ENCODE results near the gene WDR73. TPM values are rescaled to one million over a fixed set of nuclear protein-coding genes. Genes with fewer than 3 reads are reported as not detected.

Gene WDR73
- polyA plus RNA-seq, 1 of the 3 experiments (the other 2 are of a cell fraction) = 32.9 TPM

GRCh38 chr15:84658080-84658787 is 4.2 kb upstream of the WDR73 start, which contains the start of gene NMB:
Gene NMB, minus strand, starts transcription at chr15:84658199. Its CDS starts 47 bp downstream, at chr15:84658152.
- POLR2A ChIA-PET = interaction anchor here (0.6 to 1.0 kb wide), 3 partner anchors 58 to 773 kb away, joined by 3 to 5 read pairs (median 4); partner anchors contain the start of gene SEC11A
- H3K27ac ChIP-seq (ENCODE audit: low read depth in 2 of 2, low read length in 1 of 2) = peak within 1 kb of the TSS; percentile 53 to 83
- no peaks in the 10 kb centered on the region for H3K27me3 ChIP-seq (ENCODE audit: insufficient read depth)
- H4K20me1 ChIP-seq (ENCODE audit: insufficient read depth) = no peaks in the 10 kb centered on the region
- H3K9ac ChIP-seq = peak within 1 kb of the TSS; percentile 62; the same call in 1 of the 2 replicates
- H3K4me1 ChIP-seq (ENCODE audit: control insufficient read depth in 1 of 2, insufficient read depth in 2 of 2, low read depth in 1 of 2, low read length in 1 of 2) = peaks cover 4 to 23% of the 10 kb centered on the region in 2 experiments; a peak in 2 of 4 replicates
- H3F3A ChIP-seq (replicated peaks; ENCODE audit: insufficient read depth) = peaks cover 33% of the 10 kb centered on the region
- WGBS (ENCODE audit: low lambda C conversion rate) = 11% methylated on average over 21 of the region's 61 CpGs
- peaks cover 3 to 13% of the 10 kb centered on the region in 2 experiments for H3K36me3 ChIP-seq (replicated peaks in 1 of 2; ENCODE audit: control insufficient read depth in 1 of 2, insufficient read depth in 2 of 2, low read length in 1 of 2)
- H3K9me2 ChIP-seq = no peaks in the 10 kb centered on the region
- H3K9me3 ChIP-seq = no peaks in the 10 kb centered on the region
- peak within 1 kb of the TSS; percentile 66 for H2AFZ ChIP-seq (ENCODE audit: low read depth)
- DNase-seq = peak; percentile 98
- peak within 1 kb of the TSS; percentile 82 for H3K4me2 ChIP-seq
- H3K79me2 ChIP-seq (ENCODE audit: insufficient read depth) = peaks cover 8% of the 10 kb centered on the region
- H3K4me3 ChIP-seq (ENCODE audit: low read depth in 2 of 2, low read length in 1 of 2) = peak within 1 kb of the TSS; percentile 52 to 54; a peak in 3 of 4 replicates
- CTCF ChIA-PET = interaction anchor here (0.5 to 4.2 kb wide), 24 partner anchors 8 to 271 kb away, joined by 3 to 38 read pairs (median 4); partner anchors contain the start of gene SEC11A
- TF ChIP-seq USF1 (IDR thresholded peaks at IDR 0.05; ENCODE audit: borderline replicate concordance, low read depth) (no peak), REST (IDR thresholded peaks at IDR 0.05; ENCODE audit: low read depth, low read length) (no peak), MEF2A (IDR thresholded peaks at IDR 0.05; ENCODE audit: borderline replicate concordance, low read depth) (no peak), FOXM1 (IDR thresholded peaks at IDR 0.05; ENCODE audit: low read depth) (no peak), FOSL2 (IDR thresholded peaks at IDR 0.05; ENCODE audit: borderline replicate concordance, low read depth) (no peak), PBX3 (IDR thresholded peaks at IDR 0.05) (no peak), RFX5 (IDR thresholded peaks at IDR 0.05; ENCODE audit: low read length) (no peak), MXI1 (IDR thresholded peaks at IDR 0.05; ENCODE audit: low read depth, low read length) (peak; percentile 75; the same call in 1 of the 2 replicates), NRF1 (IDR thresholded peaks at IDR 0.05; ENCODE audit: low read depth, low read length) (no peak), CHD2 (IDR thresholded peaks at IDR 0.05; ENCODE audit: low read length, partially characterized antibody) (peak; percentile 78), SMC3 (IDR thresholded peaks at IDR 0.05; ENCODE audit: low read depth, low read length) (peak; percentile 29), USF2 (IDR thresholded peaks at IDR 0.05; ENCODE audit: borderline replicate concordance, low read depth, low read length) (no peak), ZBTB33 (IDR thresholded peaks at IDR 0.05; ENCODE audit: borderline replicate concordance, low read depth) (0 out of 2 replicates have a peak, but pooled peaks have one; percentile 46), FOXJ3 (CRISPR knock-in tag; IDR thresholded peaks at IDR 0.05) (no peak), CTCF (IDR thresholded peaks at IDR 0.05) (peak; percentile 70), TEAD4 (IDR thresholded peaks at IDR 0.05; ENCODE audit: borderline replicate concordance, insufficient read depth) (no peak), ELF1 (IDR thresholded peaks at IDR 0.05) (no peak), NFIC (IDR thresholded peaks at IDR 0.05; ENCODE audit: borderline replicate concordance) (no peak), TCF12 (IDR thresholded peaks at IDR 0.05) (no peak), POLR2AphosphoS5 (IDR thresholded peaks at IDR 0.05; ENCODE audit: low read depth, low read length) (peak; percentile 43), YY1 (IDR thresholded peaks at IDR 0.05; ENCODE audit: low read depth) (no peak), RXRA (IDR thresholded peaks at IDR 0.05; ENCODE audit: borderline replicate concordance, low read depth) (no peak)

All from SK-N-SH (cell line).